ENCODE results near the gene UBE2QL1. TPM values are rescaled to one million over a fixed set of nuclear protein-coding genes. Genes with fewer than 3 reads are reported as not detected.

UBE2QL1 gene
- total RNA-seq, 4 donors from 2014 or later = 0.15 to 1.4 (median 0.28) TPM

DNA sequence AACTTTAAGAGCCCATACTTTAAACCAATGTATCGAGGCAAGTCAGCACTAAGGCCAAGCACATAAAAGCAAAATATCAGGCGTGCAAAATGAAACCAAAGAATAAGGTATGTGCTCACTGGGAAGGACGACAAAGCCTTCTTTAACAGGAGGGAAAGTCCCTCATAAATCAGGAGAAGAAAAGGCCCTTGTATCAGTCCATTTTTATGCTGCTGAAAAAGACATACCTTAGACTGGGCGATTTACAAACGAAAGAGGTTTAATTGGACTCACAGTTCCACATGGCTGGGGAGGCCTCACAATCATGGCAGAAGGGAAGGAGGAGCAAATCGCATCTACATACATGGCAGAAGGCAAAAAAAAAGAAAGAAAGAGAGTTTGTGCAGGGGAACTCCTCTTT is 68.9 kb downstream of the UBE2QL1 start:
- ATAC-seq = no peak
- no peaks in the 10 kb centered on the region for H3K9me3 ChIP-seq
- WGBS, 2 donors (ENCODE audit: low coverage in 1 of 2) = 46 to 76% methylated on average over 2 to 6 of the region's 6 CpGs
- no peaks in the 10 kb centered on the region for H3K4me1 ChIP-seq
- no peak overlapping the region for H3K27ac ChIP-seq
- peaks cover 22% of the 10 kb centered on the region for H3K27me3 ChIP-seq
- TF ChIP-seq EP300 (IDR thresholded peaks at IDR 0.05) (no peak), POLR2A (IDR thresholded peaks at IDR 0.05) (no peak), POLR2AphosphoS5 (IDR thresholded peaks at IDR 0.05) (no peak)
- TF ChIP-seq, protein P1, sequence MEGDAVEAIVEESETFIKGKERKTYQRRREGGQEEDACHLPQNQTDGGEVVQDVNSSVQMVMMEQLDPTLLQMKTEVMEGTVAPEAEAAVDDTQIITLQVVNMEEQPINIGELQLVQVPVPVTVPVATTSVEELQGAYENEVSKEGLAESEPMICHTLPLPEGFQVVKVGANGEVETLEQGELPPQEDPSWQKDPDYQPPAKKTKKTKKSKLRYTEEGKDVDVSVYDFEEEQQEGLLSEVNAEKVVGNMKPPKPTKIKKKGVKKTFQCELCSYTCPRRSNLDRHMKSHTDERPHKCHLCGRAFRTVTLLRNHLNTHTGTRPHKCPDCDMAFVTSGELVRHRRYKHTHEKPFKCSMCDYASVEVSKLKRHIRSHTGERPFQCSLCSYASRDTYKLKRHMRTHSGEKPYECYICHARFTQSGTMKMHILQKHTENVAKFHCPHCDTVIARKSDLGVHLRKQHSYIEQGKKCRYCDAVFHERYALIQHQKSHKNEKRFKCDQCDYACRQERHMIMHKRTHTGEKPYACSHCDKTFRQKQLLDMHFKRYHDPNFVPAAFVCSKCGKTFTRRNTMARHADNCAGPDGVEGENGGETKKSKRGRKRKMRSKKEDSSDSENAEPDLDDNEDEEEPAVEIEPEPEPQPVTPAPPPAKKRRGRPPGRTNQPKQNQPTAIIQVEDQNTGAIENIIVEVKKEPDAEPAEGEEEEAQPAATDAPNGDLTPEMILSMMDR (IDR thresholded peaks at IDR 0.05) = no peak
- no peak overlapping the region for H3K4me3 ChIP-seq
- no peaks in the 10 kb centered on the region for H3K36me3 ChIP-seq

DNA sequence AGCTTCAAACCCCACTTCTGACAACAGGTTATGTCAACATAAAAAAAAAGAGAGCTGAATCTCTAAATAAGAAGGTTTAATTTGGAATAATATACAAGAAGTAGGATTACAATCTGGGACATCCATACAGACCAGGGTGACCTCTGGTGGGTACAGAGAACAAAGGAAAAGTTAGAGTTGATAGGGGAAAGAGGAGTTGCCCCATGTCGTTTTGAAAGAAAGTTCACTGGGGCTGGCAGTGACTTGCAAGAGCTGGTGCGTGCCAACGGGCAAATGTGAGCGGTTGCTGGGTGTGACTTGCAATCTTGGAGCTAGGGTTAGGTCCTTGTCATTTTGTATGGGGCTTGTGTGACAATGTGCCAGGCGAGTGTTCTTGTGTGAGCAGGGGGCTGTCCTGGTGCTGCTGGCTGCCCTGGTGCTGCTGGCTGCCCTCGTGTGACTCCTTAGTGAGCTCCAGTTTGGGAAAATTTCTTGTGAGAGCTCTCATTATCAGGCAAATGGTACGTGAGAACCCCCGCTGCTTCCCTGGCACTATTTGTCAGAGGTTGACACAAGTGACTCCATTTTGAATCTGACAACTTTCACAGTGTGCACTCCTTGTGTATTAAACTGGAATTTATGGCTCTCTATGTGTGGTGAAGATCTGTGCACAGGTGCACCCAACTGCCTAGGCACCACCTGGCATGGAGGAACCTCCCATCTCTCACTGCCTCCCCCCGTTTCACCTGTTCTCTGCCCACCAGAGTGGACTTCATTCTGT is 69.8 kb downstream of the UBE2QL1 start:
- H3K36me3 ChIP-seq = no peaks in the 10 kb centered on the region
- 64 to 76% methylated on average over 4 to 5 of the region's 9 CpGs for WGBS, 2 donors (ENCODE audit: low coverage in 1 of 2)

DNA sequence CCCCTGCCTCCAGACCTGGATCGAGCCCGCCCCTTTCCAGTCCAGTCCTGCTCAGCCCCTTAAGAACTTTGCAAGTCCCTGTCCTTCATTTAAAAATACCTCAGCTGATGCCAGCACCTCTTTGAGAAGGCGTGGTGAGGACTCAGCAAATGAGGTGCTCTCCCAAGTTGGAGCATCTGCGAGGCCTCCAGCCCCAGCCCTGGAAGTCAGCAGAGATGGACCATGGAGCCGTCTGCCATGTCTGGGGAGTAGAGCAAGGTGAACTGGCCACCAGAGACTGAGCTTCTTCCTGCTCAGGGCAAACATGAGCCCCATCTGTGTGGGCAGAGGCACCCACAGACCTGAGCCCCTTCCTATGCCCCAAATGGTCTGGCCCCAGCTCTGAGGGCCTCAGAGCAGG is 71.5 kb downstream of the UBE2QL1 start:
- Histone ChIP-seq H3K4me3 (no peak overlapping the region), H3K36me3 (no peaks in the 10 kb centered on the region)

More for the DNA sequence above, 69.8 kb downstream of the UBE2QL1 start:
- no peak for ATAC-seq
- Histone ChIP-seq H3K27ac (no peak overlapping the region), H3K4me1 (no peaks in the 10 kb centered on the region), H3K4me3 (no peak overlapping the region), H3K27me3 (peaks cover 29% of the 10 kb centered on the region), H3K9me3 (no peaks in the 10 kb centered on the region)
- no peak for TF ChIP-seq POLR2A (IDR thresholded peaks at IDR 0.05)
- TF ChIP-seq POLR2AphosphoS5 (IDR thresholded peaks at IDR 0.05) = no peak
- TF ChIP-seq EP300 (IDR thresholded peaks at IDR 0.05) = no peak
- TF ChIP-seq, protein P1 (IDR thresholded peaks at IDR 0.05) = no peak

DNA sequence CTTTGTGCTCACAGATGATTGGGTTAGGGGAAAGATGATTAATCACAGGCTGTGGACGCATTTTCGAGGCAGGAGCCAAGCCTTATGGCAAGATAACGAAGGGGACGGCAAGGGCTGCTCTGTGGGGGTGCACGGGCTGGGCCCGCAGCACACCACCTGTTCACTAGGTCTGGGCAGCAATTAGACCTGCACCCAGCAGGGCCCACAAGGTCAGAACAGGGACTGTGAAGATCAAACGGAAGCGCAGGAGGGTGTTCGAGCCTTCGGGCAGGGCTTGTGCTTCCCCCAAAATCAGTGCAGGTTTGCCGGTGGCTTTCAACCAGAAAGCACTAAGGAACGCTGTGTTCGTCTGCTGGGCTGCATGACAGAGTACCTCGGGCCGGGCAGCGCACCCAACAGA is 73.7 kb downstream of the UBE2QL1 start:
- no peaks in the 10 kb centered on the region for H3K36me3 ChIP-seq
- H3K4me3 ChIP-seq = no peak overlapping the region
- no peaks in the 10 kb centered on the region for H3K9me3 ChIP-seq
- peaks cover 29% of the 10 kb centered on the region for H3K27me3 ChIP-seq
- 74 to 87% methylated on average over 11 to 13 of the region's 16 CpGs for WGBS, 2 donors (ENCODE audit: low coverage in 1 of 2)
- ATAC-seq = no peak
- H3K27ac ChIP-seq = no peak overlapping the region
- TF ChIP-seq, protein P1 (IDR thresholded peaks at IDR 0.05) = no peak
- TF ChIP-seq POLR2AphosphoS5 (IDR thresholded peaks at IDR 0.05) = no peak
- H3K4me1 ChIP-seq = no peaks in the 10 kb centered on the region

More for the DNA sequence above, 71.5 kb downstream of the UBE2QL1 start:
- peaks cover 29% of the 10 kb centered on the region for H3K27me3 ChIP-seq
- whole genome bisulfite sequencing, 2 donors (ENCODE audit: low coverage in 1 of 2) = 100% methylated on average over 1 of the region's 5 CpGs; no CpG with 5 or more reads in 1 of the 2 donors
- no peaks in the 10 kb centered on the region for H3K9me3 ChIP-seq
- ATAC-seq = no peak
- TF ChIP-seq, protein P1 (IDR thresholded peaks at IDR 0.05) = no peak
- TF ChIP-seq POLR2AphosphoS5 (IDR thresholded peaks at IDR 0.05) (no peak), POLR2A (IDR thresholded peaks at IDR 0.05) (no peak), EP300 (IDR thresholded peaks at IDR 0.05) (no peak)
- H3K27ac ChIP-seq = no peak overlapping the region
- H3K4me1 ChIP-seq = no peaks in the 10 kb centered on the region

DNA sequence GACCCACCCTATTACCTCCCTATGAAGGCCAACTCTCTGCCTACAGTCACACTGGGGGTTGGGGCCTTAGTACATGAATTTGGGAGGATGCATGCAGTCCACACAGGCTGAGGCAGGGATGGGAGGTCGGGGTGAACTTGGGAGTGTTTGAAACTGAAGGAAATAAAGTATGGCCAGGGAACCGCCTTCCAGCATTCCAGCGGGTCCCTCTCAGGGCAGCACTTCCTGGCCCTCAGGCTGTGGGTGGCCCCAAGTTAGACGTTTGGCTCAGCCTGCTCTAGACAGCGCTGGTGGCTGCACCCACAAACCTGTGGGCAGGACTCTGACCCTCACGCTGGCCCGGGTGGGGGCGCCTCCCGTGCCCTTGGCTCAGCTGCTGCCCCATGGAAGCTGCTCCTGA is 74.3 kb downstream of the UBE2QL1 start:
- TF ChIP-seq POLR2AphosphoS5 (IDR thresholded peaks at IDR 0.05) (no peak), EP300 (IDR thresholded peaks at IDR 0.05) (no peak), POLR2A (IDR thresholded peaks at IDR 0.05) (no peak)
- TF ChIP-seq, protein P1 (IDR thresholded peaks at IDR 0.05) = no peak
- no peaks in the 10 kb centered on the region for H3K36me3 ChIP-seq
- H3K27me3 ChIP-seq = peaks cover 29% of the 10 kb centered on the region
- WGBS, 2 donors (ENCODE audit: low coverage in 1 of 2) = 51% methylated on average over 6 of the region's 9 CpGs; no CpG with 5 or more reads in 1 of the 2 donors
- H3K9me3 ChIP-seq = no peaks in the 10 kb centered on the region
- H3K4me3 ChIP-seq = no peak overlapping the region
- no peak overlapping the region for H3K27ac ChIP-seq
- ATAC-seq = no peak
- H3K4me1 ChIP-seq = no peaks in the 10 kb centered on the region

Measured in gastroesophageal sphincter (tissue), 4 donors.